Gastrocnemius medialis (tissue), 4 donors: Measurements from ENCODE around the gene CALML4. TPM values are rescaled to one million over a fixed set of nuclear protein-coding genes. Genes with fewer than 3 reads are reported as not detected.

Experiments used
- ATAC-seq, 2 donors: fragments of 150-250 bp; one replicate each; pipeline ENCODE4 v1.9.1; 2016
- DNase-seq, 2 donors: peaks; one replicate each; pipeline ENCODE4 v3.0.0-alpha.2; 2019
- H3K27ac ChIP-seq, 4 donors: fragments of 200-600 bp; sonication (generic); 1 replicate in 1 of 4; 2 replicates in 3 of 4; pipeline ENCODE4 v1.5.1; 2016 to 2018; ENCODE audit warnings: mild to moderate bottlenecking in 2 of 4, moderate library complexity in 1 of 4
- H3K27me3 ChIP-seq, 3 donors: fragments of 200-600 bp; sonication (generic) in 2 of 3; 1 replicate in 1 of 3; 2 replicates in 2 of 3; pipeline versions ENCODE4 v1.5.1 to v1.6.0; 2016 to 2019; ENCODE audit warnings: mild to moderate bottlenecking in 1 of 3, moderate library complexity in 1 of 3
- H3K36me3 ChIP-seq, 2 donors: fragments of 200-600 bp; sonication (generic) in 1 of 2; one replicate each; pipeline ENCODE4 v1.5.1; 2017 to 2018
- H3K4me1 ChIP-seq, 2 donors: fragments of 200-600 bp; sonication (generic) in 1 of 2; one replicate each; pipeline ENCODE4 v1.5.1; 2016 to 2017; ENCODE audit warnings: mild to moderate bottlenecking in 2 of 2
- H3K4me3 ChIP-seq, 4 donors: fragments of 200-600 bp; sonication (generic) in 3 of 4; 1 replicate in 1 of 4; 2 replicates in 3 of 4; pipeline ENCODE4 v1.5.1; 2016 to 2019; ENCODE audit warnings: mild to moderate bottlenecking in 2 of 4
- H3K9me3 ChIP-seq, 3 donors: fragments of 200-600 bp; sonication (generic) in 2 of 3; 1 replicate in 1 of 3; 2 replicates in 2 of 3; pipeline ENCODE4 v1.5.1; 2016 to 2019
- POLR2A ChIP-seq, 2 donors: fragments of 450-650 bp; IDR thresholded peaks; one replicate each; pipeline ENCODE4 v1.6.1; 2017; ENCODE audit warnings: antibody characterized with exemption in 2 of 2, mild to moderate bottlenecking in 2 of 2, moderate library complexity in 2 of 2
- in situ Hi-C, 4 donors: fragments of 200-750 bp; cut with MboI; loops; one replicate each; pipeline versions ENCODE4 v1.15.0 to v1.8.0; 2017; ENCODE audit warnings: low sequenced_read_pairs in 4 of 4
- intact Hi-C: fragments of 100-400 bp; cut with DNase I; formaldehyde crosslinking; loops from one replicate; pipeline ENCODE4 v1.15.1; 2023; ENCODE audit warnings: low total_unique reads
- total RNA-seq, 4 donors: library from RNA; depleted of rRNA; stranded (reverse); fragments of >200 nt; gene quantifications; one replicate each; pipeline versions ENCODE4 v1.1.0 to v1.2.3, GENCODE V29; 2016
- TF ChIP-seq, protein P1 (sequence below), 5 experiments: fragments of 450-650 bp in 3 of 5; fragments of 200-600 bp in 2 of 5; sonication (generic) in 2 of 5; IDR thresholded peaks in 4 of 5; conservative IDR thresholded peaks in 1 of 5; 1 replicate in 4 of 5; 2 replicates in 1 of 5; pipeline ENCODE4 v1.5.1; 2016 to 2019; ENCODE audit warnings: antibody characterized with exemption in 5 of 5, mild to moderate bottlenecking in 3 of 5, moderate library complexity in 3 of 5

Gene CALML4
- total RNA-seq, 4 donors from 2014 or later, result 0.66 to 2.4 (median 1.5) TPM

DNA sequence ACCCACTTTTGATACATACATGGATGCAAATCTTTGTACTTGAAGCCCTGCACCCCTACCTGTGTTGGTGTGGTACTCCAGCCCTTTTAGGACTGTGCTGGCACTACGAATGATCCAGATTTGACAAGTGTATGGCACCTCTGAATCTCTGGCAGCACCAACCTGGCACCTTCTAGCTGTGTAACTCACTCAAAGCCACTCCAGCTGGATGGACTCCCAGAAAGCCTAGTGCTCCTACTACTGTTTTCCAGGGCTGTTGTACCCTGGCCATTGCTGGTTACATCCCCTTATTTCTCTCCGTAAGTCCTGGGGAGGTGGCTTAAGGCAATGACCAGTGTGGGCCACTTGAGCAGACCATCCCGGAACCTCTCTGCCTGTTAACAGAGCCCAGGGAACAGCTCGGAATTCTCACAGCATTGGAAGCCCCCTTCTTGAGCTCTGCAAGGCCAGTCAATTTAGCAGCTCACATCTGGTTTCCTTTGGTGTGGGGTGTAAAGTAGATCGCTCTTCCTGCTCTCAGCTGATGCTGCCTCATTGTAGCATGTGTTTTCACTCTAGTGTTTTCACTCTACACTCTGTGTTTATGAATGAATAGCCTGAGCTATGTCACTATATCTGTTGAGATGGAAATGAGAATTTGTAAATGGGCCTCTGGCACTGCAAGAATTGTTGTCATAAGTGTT is 12.2 kb downstream of the CALML4 start:
- Histone ChIP-seq H3K36me3 (no peaks in the 10 kb centered on the region), H3K4me3 (no peak overlapping the region), H3K27me3 (no peaks in the 10 kb centered on the region), H3K4me1 (peaks cover 48 to 49% of the 10 kb centered on the region in 2 donors), H3K9me3 (no peaks in the 10 kb centered on the region), H3K27ac (peak overlapping the region; percentile 8 to 40 (median 20))
- ATAC-seq (peak; percentile 36 to 38), DNase-seq (peak in 1 of 2 donors; percentile 48)
- intact Hi-C loops (no loop called here), in situ Hi-C loops (no loop called here)
- no peak for TF ChIP-seq POLR2A (IDR thresholded peaks at IDR 0.05)
- TF ChIP-seq, protein P1, sequence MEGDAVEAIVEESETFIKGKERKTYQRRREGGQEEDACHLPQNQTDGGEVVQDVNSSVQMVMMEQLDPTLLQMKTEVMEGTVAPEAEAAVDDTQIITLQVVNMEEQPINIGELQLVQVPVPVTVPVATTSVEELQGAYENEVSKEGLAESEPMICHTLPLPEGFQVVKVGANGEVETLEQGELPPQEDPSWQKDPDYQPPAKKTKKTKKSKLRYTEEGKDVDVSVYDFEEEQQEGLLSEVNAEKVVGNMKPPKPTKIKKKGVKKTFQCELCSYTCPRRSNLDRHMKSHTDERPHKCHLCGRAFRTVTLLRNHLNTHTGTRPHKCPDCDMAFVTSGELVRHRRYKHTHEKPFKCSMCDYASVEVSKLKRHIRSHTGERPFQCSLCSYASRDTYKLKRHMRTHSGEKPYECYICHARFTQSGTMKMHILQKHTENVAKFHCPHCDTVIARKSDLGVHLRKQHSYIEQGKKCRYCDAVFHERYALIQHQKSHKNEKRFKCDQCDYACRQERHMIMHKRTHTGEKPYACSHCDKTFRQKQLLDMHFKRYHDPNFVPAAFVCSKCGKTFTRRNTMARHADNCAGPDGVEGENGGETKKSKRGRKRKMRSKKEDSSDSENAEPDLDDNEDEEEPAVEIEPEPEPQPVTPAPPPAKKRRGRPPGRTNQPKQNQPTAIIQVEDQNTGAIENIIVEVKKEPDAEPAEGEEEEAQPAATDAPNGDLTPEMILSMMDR (IDR thresholded peaks at IDR 0.05 in 4 of 5, conservative IDR thresholded peaks at IDR 0.05 in 1 of 5), result no peak

DNA sequence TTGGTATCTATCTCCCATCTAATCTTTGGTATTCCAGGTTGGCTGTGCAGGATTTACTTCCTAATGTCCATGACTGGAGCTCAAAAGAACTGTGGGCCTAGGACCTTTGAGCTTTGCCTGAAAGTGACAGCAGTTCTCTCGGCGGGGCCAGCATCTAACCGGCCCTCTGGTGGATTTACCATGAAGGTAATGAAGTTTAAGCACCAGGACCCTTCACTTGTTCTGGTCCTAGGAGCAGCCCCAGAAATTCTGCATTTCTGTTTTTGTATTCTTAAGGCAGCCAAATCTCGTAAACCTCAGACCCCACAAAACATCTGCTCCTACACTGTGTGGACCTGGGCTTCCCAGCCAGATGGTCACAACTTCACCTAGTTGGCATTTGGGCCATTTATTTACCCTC is 13.0 kb downstream of the CALML4 start:
- in situ Hi-C loops, result no loop called here
- peak overlapping the region; percentile 8 to 40 (median 20) for H3K27ac ChIP-seq

DNA sequence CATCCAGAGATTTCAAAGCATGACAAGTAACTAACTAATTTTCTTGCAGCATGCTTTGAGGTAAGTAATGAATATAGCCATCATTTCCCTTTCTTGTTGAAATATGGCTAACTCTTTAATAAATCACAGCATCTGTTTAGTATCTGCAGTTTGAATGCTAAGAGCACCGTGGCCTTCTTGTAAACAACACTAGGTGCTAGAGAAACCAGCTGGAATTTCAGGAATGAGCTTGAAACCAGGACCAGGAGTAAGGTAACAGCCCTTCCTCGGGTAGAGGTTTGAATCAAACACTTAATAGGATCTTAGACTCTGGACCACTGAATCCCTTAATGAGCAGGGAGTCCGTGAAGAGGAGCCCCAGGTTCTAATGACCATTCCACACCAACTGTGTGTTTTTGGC is 13.6 kb downstream of the CALML4 start:
- no peaks in the 10 kb centered on the region for H3K27me3 ChIP-seq
- peaks cover 61 to 62% of the 10 kb centered on the region in 2 donors for H3K4me1 ChIP-seq
- intact Hi-C loops (no loop called here), in situ Hi-C loops (no loop called here)
- H3K36me3 ChIP-seq, result no peaks in the 10 kb centered on the region
- no peaks in the 10 kb centered on the region for H3K9me3 ChIP-seq
- ATAC-seq, result no peak
- no peak overlapping the region for H3K4me3 ChIP-seq
- H3K27ac ChIP-seq, result peak overlapping the region in 2 of 4 donors; percentile 22 to 40
- DNase-seq, result no peak
- no peak for TF ChIP-seq POLR2A (IDR thresholded peaks at IDR 0.05)
- TF ChIP-seq, protein P1 (IDR thresholded peaks at IDR 0.05 in 4 of 5, conservative IDR thresholded peaks at IDR 0.05 in 1 of 5), result no peak

More for the DNA sequence above, 13.0 kb downstream of the CALML4 start:
- TF ChIP-seq POLR2A (IDR thresholded peaks at IDR 0.05), result no peak
- TF ChIP-seq, protein P1 (IDR thresholded peaks at IDR 0.05 in 4 of 5, conservative IDR thresholded peaks at IDR 0.05 in 1 of 5), result no peak
- ATAC-seq (no peak), DNase-seq (no peak)
- intact Hi-C loops, result no loop called here
- H3K4me3 ChIP-seq, result no peak overlapping the region
- H3K9me3 ChIP-seq, result no peaks in the 10 kb centered on the region
- H3K27me3 ChIP-seq, result no peaks in the 10 kb centered on the region
- peaks cover 56% of the 10 kb centered on the region in 2 donors for H3K4me1 ChIP-seq
- no peaks in the 10 kb centered on the region for H3K36me3 ChIP-seq

DNA sequence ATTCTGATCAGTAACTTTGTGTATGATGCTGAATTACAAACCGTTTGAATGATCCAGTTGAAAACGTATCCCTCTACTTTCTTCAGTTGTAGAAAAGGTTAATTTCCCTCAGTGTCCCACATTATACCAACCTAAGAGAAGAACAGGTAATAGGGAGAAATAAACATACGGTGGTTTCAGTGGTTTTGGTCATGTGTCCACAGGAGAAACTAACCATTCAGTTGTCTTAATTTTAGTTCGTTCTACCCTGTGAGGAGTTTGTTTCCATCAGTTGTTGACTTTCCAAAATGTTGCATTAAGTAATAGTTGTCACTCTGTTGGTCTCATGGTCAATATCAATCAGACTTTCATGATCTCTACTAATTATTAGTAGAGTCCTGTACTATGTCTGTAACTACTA is 15.1 kb downstream of the CALML4 start:
- ATAC-seq (no peak), DNase-seq (no peak)
- Histone ChIP-seq H3K27ac (peak overlapping the region in 3 of 4 donors; percentile 80 to 84 (median 81)), H3K9me3 (no peaks in the 10 kb centered on the region), H3K36me3 (peaks cover 0 to 3% of the 10 kb centered on the region in 2 donors), H3K4me3 (no peak overlapping the region), H3K4me1 (peaks cover 71 to 72% of the 10 kb centered on the region in 2 donors), H3K27me3 (no peaks in the 10 kb centered on the region)
- TF ChIP-seq, protein P1 (IDR thresholded peaks at IDR 0.05 in 4 of 5, conservative IDR thresholded peaks at IDR 0.05 in 1 of 5), result no peak
- TF ChIP-seq POLR2A (IDR thresholded peaks at IDR 0.05), result no peak
- in situ Hi-C loops (no loop called here), intact Hi-C loops (no loop called here)
